A673 (cell line): Measurements from ENCODE around the gene TIMM10. TPM values are rescaled to one million over a fixed set of nuclear protein-coding genes. Genes with fewer than 3 reads are reported as not detected.
A peak's percentile ranks its signal among the peaks of the same experiment; 100 is the strongest.

ENCODE experiments used
- BruUV-seq: library from RNA; stranded (reverse); fragments of 400-500 nt; replicated peaks from 2 replicates; lab custom pipeline; 2021; lab: Mats Ljungman, UMichigan
- CTCF ChIA-PET: fragments of 300-600 bp; sonication (Branson Sonifier 250); formaldehyde crosslinking; loops from one replicate; lab custom pipeline; 2022; ENCODE audit warnings: antibody characterized with exemption; lab: Charles Lee
- POLR2A ChIA-PET: fragments of 300-600 bp; sonication (Branson Sonifier 250); formaldehyde crosslinking; loops from one replicate; lab custom pipeline; 2022; ENCODE audit warnings: antibody characterized with exemption; ENCODE audit not compliant: low non-redundant PET; lab: Charles Lee
- DNase-seq: peaks from one replicate; pipeline ENCODE4 v3.0.0-alpha.2; 2015; ENCODE audit warnings: low spot score
- H3K27ac ChIP-seq: fragments of 200-600 bp; sonication (generic); 2 replicates; pipeline ENCODE4 v1.5.1; 2016; ENCODE audit warnings: mixed run types, low read depth, mild to moderate bottlenecking, mixed read lengths, antibody characterized with exemption, low read length; ENCODE audit not compliant: poor library complexity, severe bottlenecking
- H3K27me3 ChIP-seq: fragments of 200-600 bp; sonication (generic); replicated peaks from 2 replicates; pipeline ENCODE4 v1.6.1; 2017; ENCODE audit warnings: mixed run types, low read depth, mild to moderate bottlenecking, mixed read lengths, antibody characterized with exemption, low read length; ENCODE audit not compliant: insufficient read depth, poor library complexity
- H3K36me3 ChIP-seq: fragments of 200-600 bp; sonication (generic); 2 replicates; pipeline ENCODE4 v1.6.1; 2016; ENCODE audit warnings: mixed run types, mild to moderate bottlenecking, mixed read lengths, antibody characterized with exemption, low read length; ENCODE audit not compliant: insufficient read depth, poor library complexity, severe bottlenecking
- H3K4me1 ChIP-seq: fragments of 200-600 bp; sonication (generic); 2 replicates; pipeline ENCODE4 v1.6.1; 2017; ENCODE audit warnings: mixed run types, mild to moderate bottlenecking, mixed read lengths, antibody characterized with exemption, low read length; ENCODE audit not compliant: insufficient read depth, poor library complexity, severe bottlenecking
- H3K4me3 ChIP-seq: fragments of 200-600 bp; sonication (generic); 2 replicates; pipeline ENCODE4 v1.5.1; 2016; ENCODE audit warnings: low read depth, mixed run types, mild to moderate bottlenecking, mixed read lengths, low read length; ENCODE audit not compliant: poor library complexity, severe bottlenecking
- H3K9me3 ChIP-seq: fragments of 200-600 bp; sonication (generic); 2 replicates; pipeline ENCODE4 v1.6.1; 2016; ENCODE audit warnings: mixed run types, low read depth, mild to moderate bottlenecking, mixed read lengths, antibody characterized with exemption, low read length; ENCODE audit not compliant: poor library complexity, severe bottlenecking
- EZH2 ChIP-seq: fragments of 200-600 bp; sonication (generic); IDR thresholded peaks from 2 replicates; pipeline ENCODE4 v1.6.1; 2017; ENCODE audit warnings: borderline replicate concordance, low read depth, mild to moderate bottlenecking, mixed read lengths, antibody characterized with exemption, low read length; ENCODE audit not compliant: poor library complexity, severe bottlenecking
- intact Hi-C: fragments of 100-400 bp; cut with micrococcal nuclease; formaldehyde crosslinking; loops from one replicate; pipeline ENCODE4 v1.10.0; 2022; ENCODE audit not compliant: unreplicated experiment
- total RNA-seq: library from RNA; stranded (reverse); gene quantifications from 2 replicates; pipeline ENCODE4 v1.2.3, GENCODE V29; 2021
- TF ChIP-seq, protein P1 (sequence below): fragments of 300-800, 200-600 bp; sonication (generic); conservative IDR thresholded peaks from 2 replicates; pipeline ENCODE4 v1.5.1; 2017; ENCODE audit warnings: low read depth, mild to moderate bottlenecking, antibody characterized with exemption, low read length, moderate library complexity, mixed read lengths

The TIMM10 gene
- total RNA-seq, 1 experiment from 2014 or later = 176 TPM

DNA sequence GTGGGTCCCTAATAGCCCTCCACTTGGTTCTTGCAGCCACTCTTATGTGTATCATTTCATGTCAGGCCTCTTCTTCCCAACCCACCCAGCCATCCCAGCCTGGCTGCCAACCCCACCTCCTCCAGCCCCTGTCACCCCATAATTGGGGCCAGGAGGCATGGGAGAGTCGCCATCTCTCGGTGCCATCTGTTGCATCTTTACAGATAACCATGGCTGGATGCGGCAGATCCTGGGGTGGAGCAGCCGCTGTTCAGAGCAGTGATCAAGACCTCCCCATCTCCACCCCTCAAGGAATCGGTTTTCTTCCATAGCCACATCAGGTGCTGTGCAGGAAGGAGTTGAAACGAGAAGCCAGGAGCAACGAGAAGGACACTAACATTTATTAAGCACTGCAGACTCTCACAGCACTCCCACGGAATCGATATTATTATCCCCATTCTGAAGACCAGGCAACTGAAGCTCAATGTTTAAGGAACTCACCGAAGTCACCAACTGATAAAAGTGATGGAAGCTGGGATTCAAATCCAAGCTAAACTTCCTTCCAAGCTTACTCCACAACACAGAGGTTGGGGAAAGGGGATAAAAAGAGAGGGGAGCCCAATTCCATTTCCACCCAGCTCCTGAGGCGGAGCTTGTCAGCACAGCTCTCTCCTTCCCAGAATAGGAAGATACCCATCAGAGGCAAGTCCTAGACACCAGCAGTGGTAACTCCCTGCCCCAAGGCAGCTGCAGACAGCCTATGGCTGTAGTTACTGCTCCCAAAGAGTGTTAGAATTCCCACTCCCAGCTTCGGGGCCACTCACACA lies 17.7 kb downstream of the TIMM10 start:
- H3K4me1 ChIP-seq = peaks cover 28% of the 10 kb centered on the region
- POLR2A ChIA-PET = no interaction called here
- no TSS peak for BruUV-seq
- peak overlapping the region; percentile 76 for H3K4me3 ChIP-seq
- DNase-seq = no peak
- intact Hi-C loops = no loop called here
- H3K9me3 ChIP-seq = no peaks in the 10 kb centered on the region
- H3K27ac ChIP-seq = peak overlapping the region; percentile 2
- H3K27me3 ChIP-seq = no peaks in the 10 kb centered on the region
- H3K36me3 ChIP-seq = no peaks in the 10 kb centered on the region
- CTCF ChIA-PET = interaction anchor here (0.6 kb wide), 1 partner anchor 167 kb away, joined by 4 read pairs; no protein-coding TSS in a partner anchor
- TF ChIP-seq, protein P1, sequence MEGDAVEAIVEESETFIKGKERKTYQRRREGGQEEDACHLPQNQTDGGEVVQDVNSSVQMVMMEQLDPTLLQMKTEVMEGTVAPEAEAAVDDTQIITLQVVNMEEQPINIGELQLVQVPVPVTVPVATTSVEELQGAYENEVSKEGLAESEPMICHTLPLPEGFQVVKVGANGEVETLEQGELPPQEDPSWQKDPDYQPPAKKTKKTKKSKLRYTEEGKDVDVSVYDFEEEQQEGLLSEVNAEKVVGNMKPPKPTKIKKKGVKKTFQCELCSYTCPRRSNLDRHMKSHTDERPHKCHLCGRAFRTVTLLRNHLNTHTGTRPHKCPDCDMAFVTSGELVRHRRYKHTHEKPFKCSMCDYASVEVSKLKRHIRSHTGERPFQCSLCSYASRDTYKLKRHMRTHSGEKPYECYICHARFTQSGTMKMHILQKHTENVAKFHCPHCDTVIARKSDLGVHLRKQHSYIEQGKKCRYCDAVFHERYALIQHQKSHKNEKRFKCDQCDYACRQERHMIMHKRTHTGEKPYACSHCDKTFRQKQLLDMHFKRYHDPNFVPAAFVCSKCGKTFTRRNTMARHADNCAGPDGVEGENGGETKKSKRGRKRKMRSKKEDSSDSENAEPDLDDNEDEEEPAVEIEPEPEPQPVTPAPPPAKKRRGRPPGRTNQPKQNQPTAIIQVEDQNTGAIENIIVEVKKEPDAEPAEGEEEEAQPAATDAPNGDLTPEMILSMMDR = no peak
- no peak for TF ChIP-seq EZH2

DNA sequence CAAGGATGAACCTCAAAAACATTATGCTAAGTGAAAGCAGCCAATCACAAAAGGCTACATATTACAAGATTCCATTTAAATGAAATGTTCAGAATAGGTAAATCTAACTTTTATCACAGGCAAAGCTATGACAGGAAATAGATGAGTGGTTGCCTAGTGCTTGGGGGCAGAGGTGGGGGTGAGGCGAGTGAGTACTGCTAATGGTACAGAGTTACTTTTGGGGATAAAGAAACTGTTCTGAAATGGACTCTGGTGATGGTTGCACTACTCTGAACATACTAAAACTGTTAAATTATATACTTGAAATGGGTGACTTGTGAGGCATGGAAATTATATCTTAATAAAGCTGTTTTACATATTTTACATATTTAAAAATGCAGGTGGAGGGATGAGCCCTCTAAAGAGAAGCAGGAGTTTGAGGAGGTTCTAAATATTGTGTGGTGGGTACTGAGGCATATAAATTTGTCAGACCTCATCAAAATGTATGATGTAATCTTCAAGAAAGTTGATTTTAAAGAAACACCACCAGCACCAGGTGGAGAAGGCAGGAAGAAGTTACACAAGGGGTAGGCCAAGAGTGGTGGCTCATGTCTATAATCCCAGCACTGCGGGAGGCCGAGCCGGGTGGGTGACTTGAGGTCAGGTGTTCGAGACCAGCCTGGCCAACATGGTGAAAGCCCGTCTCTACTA lies 18.7 kb downstream of the TIMM10 start:
- TF ChIP-seq EZH2 = no peak
- peak overlapping the region; percentile 40 for H3K27ac ChIP-seq
- intact Hi-C loops = no loop called here
- peaks cover 28% of the 10 kb centered on the region for H3K4me1 ChIP-seq
- no peak for DNase-seq
- POLR2A ChIA-PET = no interaction called here
- H3K9me3 ChIP-seq = no peaks in the 10 kb centered on the region
- no TSS peak for BruUV-seq
- CTCF ChIA-PET = no interaction called here
- no peaks in the 10 kb centered on the region for H3K36me3 ChIP-seq
- no peaks in the 10 kb centered on the region for H3K27me3 ChIP-seq
- H3K4me3 ChIP-seq = no peak overlapping the region

DNA sequence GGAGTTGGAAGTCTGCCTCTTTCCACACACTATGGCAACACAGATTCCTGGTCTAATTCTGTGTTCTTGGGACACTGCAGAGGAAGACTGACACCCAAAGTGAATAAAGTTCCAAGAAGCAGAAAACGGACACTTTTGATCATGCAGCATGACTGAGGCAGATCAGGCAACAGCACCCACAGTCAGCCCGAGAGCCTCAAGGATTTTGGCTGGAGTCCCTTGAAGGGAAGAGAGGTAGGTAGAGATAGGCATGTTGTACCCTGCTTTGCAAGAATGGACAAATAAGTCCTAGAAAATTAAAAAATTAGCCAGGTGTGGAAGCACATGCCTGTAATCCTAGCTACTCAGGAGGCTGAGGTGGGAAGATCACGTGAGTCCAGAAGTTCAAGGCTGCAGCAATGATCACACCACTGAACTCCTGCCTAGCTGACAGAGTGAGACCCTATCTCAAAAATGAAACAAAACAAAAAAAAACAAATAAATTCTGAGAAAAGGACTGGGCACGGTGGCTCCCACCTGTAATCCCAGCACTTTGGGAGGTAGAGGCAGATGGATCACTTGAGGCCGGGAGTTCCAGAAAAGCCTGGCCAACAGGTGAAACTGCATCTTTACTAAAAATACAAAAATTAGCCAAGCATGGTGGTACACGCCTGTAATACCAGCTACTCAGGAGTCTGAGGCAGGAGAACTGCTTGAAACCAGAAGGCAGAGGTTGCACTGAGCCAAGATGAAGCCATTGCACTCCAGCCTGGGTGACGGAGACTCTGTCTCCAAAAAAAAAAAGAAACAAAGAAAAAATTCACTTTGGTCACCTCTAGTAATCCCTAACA lies 22.0 kb downstream of the TIMM10 start:
- no peak for DNase-seq
- TF ChIP-seq EZH2 = no peak
- TF ChIP-seq, protein P1 = no peak
- H3K4me3 ChIP-seq = no peak overlapping the region
- peaks cover 21% of the 10 kb centered on the region for H3K4me1 ChIP-seq
- no TSS peak for BruUV-seq
- H3K36me3 ChIP-seq = no peaks in the 10 kb centered on the region
- no peaks in the 10 kb centered on the region for H3K9me3 ChIP-seq
- POLR2A ChIA-PET = no interaction called here
- H3K27ac ChIP-seq = no peak overlapping the region
- intact Hi-C loops = no loop called here
- CTCF ChIA-PET = no interaction called here
- no peaks in the 10 kb centered on the region for H3K27me3 ChIP-seq
